ENCODE data around the gene SARDH. TPM values are rescaled to one million over a fixed set of nuclear protein-coding genes. Genes with fewer than 3 reads are reported as not detected.

SARDH gene
- total RNA-seq, 2 donors from 2014 or later: 8.4 to 11.2 TPM

DNA sequence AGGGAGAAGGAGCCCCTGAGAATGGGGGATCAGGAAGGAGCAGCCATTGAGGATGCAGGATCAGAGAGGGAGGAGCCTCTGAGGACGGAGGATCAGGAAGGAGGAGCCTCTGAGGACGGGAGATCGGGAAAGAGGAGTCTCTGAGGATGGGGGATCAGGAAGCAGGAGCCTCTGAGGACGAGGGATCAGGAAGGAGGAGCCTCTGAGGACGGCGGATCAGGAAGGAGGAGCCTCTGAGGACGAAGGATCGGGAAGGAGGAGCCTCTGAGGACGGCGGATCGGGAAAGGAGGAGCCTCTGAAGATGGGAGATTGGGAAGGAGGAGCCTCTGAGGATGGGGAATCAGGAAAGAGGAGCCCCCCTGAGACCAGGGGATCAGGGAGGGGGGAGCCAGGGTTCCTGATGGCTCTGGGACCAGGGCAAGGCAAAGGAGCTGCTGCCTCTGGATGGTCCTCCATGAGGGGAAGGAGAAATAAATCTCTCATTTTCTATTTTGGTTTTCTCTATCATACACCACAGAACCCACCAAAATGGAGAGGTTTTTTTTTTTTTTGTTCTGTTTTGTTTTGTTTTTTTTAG lies 22.6 kb upstream of the SARDH start:
- Histone ChIP-seq H3K36me3 (ENCODE audit: control insufficient read depth, insufficient read depth, low read length) (peaks cover 21% of the 10 kb centered on the region), H3K27ac (ENCODE audit: low read depth, low read length) (no peak overlapping the region), H3K9ac (ENCODE audit: extremely low read depth, low read length, poor library complexity, severe bottlenecking) (no peak overlapping the region), H3K4me1 (ENCODE audit: control insufficient read depth, insufficient read depth, low read length) (no peaks in the 10 kb centered on the region), H3K9me3 (ENCODE audit: control insufficient read depth, low read length) (no peaks in the 10 kb centered on the region), H3K27me3 (ENCODE audit: control insufficient read depth, insufficient read depth, low read length, poor library complexity, severe bottlenecking) (no peaks in the 10 kb centered on the region), H3K4me3 (ENCODE audit: low read length) (no peak overlapping the region)
- Mint-ChIP-seq H3K36me3 (ENCODE audit: low read depth) (peaks cover 30% of the 10 kb centered on the region), H3K27ac (no peak overlapping the region), H3K4me3 (no peak overlapping the region), H3K4me1 (no peaks in the 10 kb centered on the region), H3K27me3 (ENCODE audit: insufficient read depth) (no peaks in the 10 kb centered on the region), H3K9me3 (peaks cover under 1% of the 10 kb centered on the region)
- WGBS, 2 experiments (ENCODE audit: insufficient coverage in 1 of 2, insufficient read length in 1 of 2): 93% methylated on average over 11 of the region's 11 CpGs; no CpG with 5 or more reads in 1 of the 2 experiments
- TF ChIP-seq, protein P1, sequence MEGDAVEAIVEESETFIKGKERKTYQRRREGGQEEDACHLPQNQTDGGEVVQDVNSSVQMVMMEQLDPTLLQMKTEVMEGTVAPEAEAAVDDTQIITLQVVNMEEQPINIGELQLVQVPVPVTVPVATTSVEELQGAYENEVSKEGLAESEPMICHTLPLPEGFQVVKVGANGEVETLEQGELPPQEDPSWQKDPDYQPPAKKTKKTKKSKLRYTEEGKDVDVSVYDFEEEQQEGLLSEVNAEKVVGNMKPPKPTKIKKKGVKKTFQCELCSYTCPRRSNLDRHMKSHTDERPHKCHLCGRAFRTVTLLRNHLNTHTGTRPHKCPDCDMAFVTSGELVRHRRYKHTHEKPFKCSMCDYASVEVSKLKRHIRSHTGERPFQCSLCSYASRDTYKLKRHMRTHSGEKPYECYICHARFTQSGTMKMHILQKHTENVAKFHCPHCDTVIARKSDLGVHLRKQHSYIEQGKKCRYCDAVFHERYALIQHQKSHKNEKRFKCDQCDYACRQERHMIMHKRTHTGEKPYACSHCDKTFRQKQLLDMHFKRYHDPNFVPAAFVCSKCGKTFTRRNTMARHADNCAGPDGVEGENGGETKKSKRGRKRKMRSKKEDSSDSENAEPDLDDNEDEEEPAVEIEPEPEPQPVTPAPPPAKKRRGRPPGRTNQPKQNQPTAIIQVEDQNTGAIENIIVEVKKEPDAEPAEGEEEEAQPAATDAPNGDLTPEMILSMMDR (conservative IDR thresholded peaks at IDR 0.05): no peak
- DNase-seq: no peak

GRCh38 chr9:133759946-133760345 lies 21.8 kb upstream of the SARDH start:
- Histone ChIP-seq H3K27me3 (ENCODE audit: control insufficient read depth, insufficient read depth, low read length, poor library complexity, severe bottlenecking) (no peaks in the 10 kb centered on the region), H3K4me1 (ENCODE audit: control insufficient read depth, insufficient read depth, low read length) (no peaks in the 10 kb centered on the region), H3K36me3 (ENCODE audit: control insufficient read depth, insufficient read depth, low read length) (peaks cover 13% of the 10 kb centered on the region), H3K4me3 (ENCODE audit: low read length) (no peak overlapping the region), H3K9me3 (ENCODE audit: control insufficient read depth, low read length) (no peaks in the 10 kb centered on the region), H3K9ac (ENCODE audit: extremely low read depth, low read length, poor library complexity, severe bottlenecking) (no peak overlapping the region), H3K27ac (ENCODE audit: low read depth, low read length) (no peak overlapping the region)
- no peak overlapping the region for H3K4me3 Mint-ChIP-seq
- H3K36me3 Mint-ChIP-seq (ENCODE audit: low read depth): peaks cover 24% of the 10 kb centered on the region
- DNase-seq: no peak
- peaks cover 5% of the 10 kb centered on the region for H3K9me3 Mint-ChIP-seq
- TF ChIP-seq, protein P1 (conservative IDR thresholded peaks at IDR 0.05): no peak
- no peak overlapping the region for H3K27ac Mint-ChIP-seq
- H3K27me3 Mint-ChIP-seq (ENCODE audit: insufficient read depth): no peaks in the 10 kb centered on the region
- WGBS, 2 experiments (ENCODE audit: insufficient coverage in 1 of 2, insufficient read length in 1 of 2): 95% methylated on average over 11 of the region's 11 CpGs; no CpG with 5 or more reads in 1 of the 2 experiments
- H3K4me1 Mint-ChIP-seq: no peaks in the 10 kb centered on the region

GRCh38 chr9:133759146-133759900 lies 21.2 kb upstream of the SARDH start:
- TF ChIP-seq, protein P1 (conservative IDR thresholded peaks at IDR 0.05): no peak
- peak; percentile 58 for DNase-seq
- 91 to 93% methylated on average over 9 to 32 of the region's 32 CpGs for WGBS, 2 experiments (ENCODE audit: insufficient coverage in 1 of 2, insufficient read length in 1 of 2)

More at GRCh38 chr9:133759146-133759900, 21.2 kb upstream of the SARDH start:
- Histone ChIP-seq H3K27ac (ENCODE audit: low read depth, low read length) (no peak overlapping the region), H3K9ac (ENCODE audit: extremely low read depth, low read length, poor library complexity, severe bottlenecking) (no peak overlapping the region), H3K4me1 (ENCODE audit: control insufficient read depth, insufficient read depth, low read length) (no peaks in the 10 kb centered on the region), H3K9me3 (ENCODE audit: control insufficient read depth, low read length) (peaks cover 3% of the 10 kb centered on the region), H3K4me3 (ENCODE audit: low read length) (no peak overlapping the region), H3K27me3 (ENCODE audit: control insufficient read depth, insufficient read depth, low read length, poor library complexity, severe bottlenecking) (no peaks in the 10 kb centered on the region), H3K36me3 (ENCODE audit: control insufficient read depth, insufficient read depth, low read length) (peaks cover 8% of the 10 kb centered on the region)
- Mint-ChIP-seq H3K27ac (no peak overlapping the region), H3K9me3 (peaks cover 11% of the 10 kb centered on the region), H3K36me3 (ENCODE audit: low read depth) (peaks cover 24% of the 10 kb centered on the region), H3K4me3 (no peak overlapping the region), H3K27me3 (ENCODE audit: insufficient read depth) (peaks cover 2% of the 10 kb centered on the region), H3K4me1 (no peaks in the 10 kb centered on the region)

Data from endodermal cell (in vitro differentiated cells).